SU-DHL-6 (cell line): ENCODE measurements around the gene ZFAND3.

ENCODE experiments used
- CTCF ChIP-seq: fragments of 200-600 bp; sonication (generic); IDR thresholded peaks from one replicate; pipeline ENCODE4 v1.5.1; 2017; ENCODE audit warnings: antibody characterized with exemption, mild to moderate bottlenecking, low read length, moderate library complexity; ENCODE audit not compliant: insufficient read depth, poor library complexity, severe bottlenecking
- EZH2phosphoT487 ChIP-seq: fragments of 200-600 bp; sonication (generic), shearing (Covaris generic); conservative IDR thresholded peaks from 2 replicates; pipeline ENCODE4 v1.6.1; 2018; ENCODE audit warnings: mild to moderate bottlenecking, antibody characterized with exemption, low read length, moderate library complexity, mixed read lengths

GRCh38 chr6:37809197-37809543 is 10.4 kb upstream of the ZFAND3 start:
- no peak for TF ChIP-seq CTCF
- TF ChIP-seq EZH2phosphoT487: no peak
